Stimulated activated CD8-positive, alpha-beta memory T cell treated with anti-CD3 and anti-CD28 coated beads, Interleukin-4, amount 100 ng/mL, for 24 hours (primary cell): ENCODE data around the gene RNF144B.
"Not testable (repeated sequence)": the region's sequence is repeated elsewhere in the genome, so short reads cannot be mapped to it uniquely, and the experiment has no call there.

Experiments
- DNase-seq: peaks from one replicate; pipeline ENCODE4 v3.0.0-alpha.2; 2020; ENCODE audit warnings: low read depth

RNF144B gene

GRCh38 chr6:18445228-18445627, 58.1 kb downstream of the RNF144B start:
- no peak for DNase-seq

DNA sequence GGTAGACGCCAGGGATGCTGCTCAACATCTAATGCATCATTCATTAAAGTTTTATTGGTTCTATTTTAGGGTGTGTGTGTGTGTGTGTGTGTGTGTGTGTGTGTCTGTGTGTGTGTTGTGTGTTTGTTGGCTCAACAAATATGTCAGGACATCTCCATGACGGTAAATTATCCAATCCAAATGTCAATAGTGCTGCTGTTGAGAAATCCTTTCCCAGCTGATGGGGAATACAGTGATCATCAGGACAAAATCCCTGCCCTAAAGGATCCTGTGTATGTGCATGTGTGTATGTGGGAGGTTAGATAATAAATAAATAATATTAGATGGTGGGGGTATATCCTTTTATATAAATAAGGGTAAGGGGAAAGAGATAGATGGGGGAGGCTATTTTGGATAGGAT, 59.6 kb downstream of the RNF144B start:
- no peak for DNase-seq

DNA sequence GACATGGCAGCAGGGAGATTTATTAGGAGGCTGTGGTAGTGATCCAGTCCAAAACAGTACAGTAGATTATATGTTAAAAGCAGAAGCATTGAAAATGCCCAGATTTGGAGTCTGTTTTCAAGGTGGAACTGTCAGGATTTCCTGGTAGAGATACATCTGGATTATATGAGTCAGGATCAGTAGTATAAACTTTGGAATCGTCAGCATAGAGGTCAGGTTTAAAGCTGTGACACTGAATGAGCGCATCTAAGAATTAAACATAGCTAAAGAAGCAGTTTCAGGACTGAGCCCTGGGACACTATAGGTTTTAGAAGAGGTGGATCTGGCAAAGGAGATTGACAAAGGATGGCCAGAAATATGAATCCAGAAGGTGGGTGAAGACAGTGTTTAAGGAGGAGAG, 60.4 kb downstream of the RNF144B start:
- DNase-seq: no peak

- no peak for DNase-seq
Measured at GRCh38 chr6:18451756-18452155, 64.6 kb downstream of the RNF144B start.

GRCh38 chr6:18454446-18454845, 67.3 kb downstream of the RNF144B start:
- no peak for DNase-seq

GRCh38 chr6:18457065-18457737, 70.1 kb downstream of the RNF144B start:
- DNase-seq: no peak

GRCh38 chr6:18458086-18458485, 70.9 kb downstream of the RNF144B start:
- DNase-seq: not testable (repeated sequence)

- DNase-seq: no peak
Measured at GRCh38 chr6:18463429-18463828, 76.3 kb downstream of the RNF144B start.

DNA sequence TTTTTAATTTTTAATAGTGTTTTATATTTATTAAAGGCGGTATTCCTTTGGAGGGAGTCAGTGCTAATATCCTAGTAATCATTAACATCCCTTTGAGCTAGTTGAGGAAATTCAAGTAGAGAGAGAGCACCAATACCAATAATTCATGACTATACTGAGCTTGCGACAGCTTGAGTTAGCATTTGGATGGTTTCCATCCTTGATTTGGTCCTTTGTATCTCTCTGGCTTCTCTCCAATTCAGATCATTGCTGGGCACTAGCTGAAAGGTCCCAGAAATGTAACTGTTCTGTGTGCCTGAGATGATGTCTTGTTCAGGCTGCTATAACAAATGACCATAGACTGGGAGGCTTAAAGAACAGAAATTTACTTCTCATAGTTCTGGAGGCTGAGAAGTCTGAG, 77.0 kb downstream of the RNF144B start:
- no peak for DNase-seq

GRCh38 chr6:18465410-18466154, 78.4 kb downstream of the RNF144B start:
- DNase-seq: no peak

DNA sequence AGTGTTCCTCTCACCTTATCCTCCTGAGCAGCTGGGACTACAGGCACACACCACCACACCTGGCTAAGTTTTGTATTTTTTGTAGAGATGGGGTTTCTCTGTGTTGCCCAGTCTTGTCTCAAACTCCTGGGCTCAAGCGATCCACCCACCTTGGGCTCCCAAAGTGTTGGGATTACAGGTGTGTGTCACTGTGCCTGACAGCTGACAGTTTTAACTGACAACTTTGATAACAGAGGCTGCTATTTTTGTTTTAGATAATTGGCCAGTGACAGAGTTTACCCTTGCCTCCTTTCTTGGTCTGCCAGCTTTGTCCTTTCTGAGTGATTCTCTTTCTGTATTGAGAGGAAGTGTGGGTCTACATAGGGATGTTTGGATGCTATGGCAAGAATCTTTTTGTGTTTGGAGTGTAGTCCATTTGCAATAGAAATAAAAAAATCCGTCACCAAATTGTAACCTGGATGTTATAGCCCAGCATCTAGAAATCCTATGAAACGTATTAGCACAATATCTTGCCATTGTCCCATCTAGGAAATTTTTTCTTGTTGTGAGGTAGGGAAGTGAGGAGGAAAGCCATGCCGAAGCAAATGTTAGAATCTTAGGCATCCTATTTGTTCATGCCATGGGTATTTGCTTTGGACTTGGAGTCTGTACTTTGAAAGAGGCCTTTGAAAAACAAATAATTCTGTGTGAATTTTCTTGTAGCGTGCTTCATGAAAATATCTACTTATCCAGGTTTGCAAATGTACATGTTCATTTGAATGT, 80.8 kb downstream of the RNF144B start:
- no peak for DNase-seq

DNA sequence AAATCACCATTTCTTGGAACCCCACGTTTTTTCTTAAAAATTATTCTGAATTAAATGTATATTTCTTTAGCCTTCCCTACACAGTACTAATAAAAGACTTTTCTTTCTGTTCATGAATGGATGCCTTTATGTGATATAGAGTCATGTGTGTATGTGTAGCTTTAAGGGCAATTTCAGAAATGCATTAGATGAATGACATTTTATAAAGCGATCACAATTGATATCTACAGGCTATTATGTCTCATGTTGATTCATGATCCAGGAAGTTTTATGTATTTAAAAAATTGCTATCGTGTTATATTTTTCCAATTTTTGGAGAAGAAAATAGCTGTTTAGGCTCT, 81.3 kb downstream of the RNF144B start:
- no peak for DNase-seq

DNA sequence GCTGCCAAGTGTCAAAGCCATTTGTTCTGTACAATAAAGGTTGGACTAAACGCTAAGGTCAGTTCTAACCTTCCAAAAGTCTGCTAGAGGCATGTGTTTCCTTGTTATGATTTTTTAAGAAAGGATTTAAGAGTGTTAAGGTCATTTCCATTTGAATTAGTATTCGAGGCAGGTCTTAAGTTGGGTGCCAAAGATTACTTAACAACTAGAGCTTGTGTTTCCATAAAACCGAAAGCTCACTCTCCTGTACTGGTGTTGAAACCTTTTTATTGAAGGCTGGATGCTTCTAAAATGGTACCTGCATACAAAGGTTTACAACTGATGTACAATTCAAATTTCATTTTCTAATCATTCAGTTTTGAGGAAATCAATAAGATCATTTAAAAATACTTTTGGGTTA, 82.4 kb downstream of the RNF144B start:
- no peak for DNase-seq

GRCh38 chr6:18471232-18471964, 84.2 kb downstream of the RNF144B start:
- no peak for DNase-seq

GRCh38 chr6:18472941-18473340, 85.8 kb downstream of the RNF144B start:
- DNase-seq: no peak

GRCh38 chr6:18473755-18474154, 86.6 kb downstream of the RNF144B start:
- DNase-seq: no peak

DNA sequence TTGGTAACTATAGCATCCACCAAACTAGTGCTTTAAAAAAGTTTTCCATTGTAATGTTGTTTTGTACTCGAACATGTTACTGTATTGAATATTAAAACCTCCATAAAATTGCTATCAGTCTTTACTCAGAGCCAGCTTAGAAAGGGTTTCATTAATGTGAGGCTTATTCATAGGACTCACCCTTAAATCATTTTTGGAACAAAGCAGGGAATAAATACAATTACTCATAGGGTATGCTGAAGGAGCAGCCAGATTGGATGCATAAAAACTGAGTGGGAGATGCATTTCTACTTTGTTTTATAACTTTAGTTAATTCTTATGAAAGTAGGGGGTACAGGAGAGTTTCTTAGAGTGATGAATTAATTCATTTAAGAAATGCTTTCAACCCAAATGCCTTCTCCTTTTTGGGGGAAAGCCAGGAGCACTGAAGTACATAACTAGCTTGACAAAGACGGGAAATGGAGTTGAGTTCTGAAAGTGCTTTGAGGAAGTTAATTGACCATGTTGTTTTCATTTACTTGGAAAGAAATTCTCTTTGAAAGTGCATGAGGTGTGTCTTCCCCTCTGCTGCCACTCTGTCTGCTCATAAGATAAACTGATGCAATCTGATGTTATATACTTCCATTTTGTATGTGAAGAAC, 90.3 kb downstream of the RNF144B start:
- DNase-seq: no peak

DNA sequence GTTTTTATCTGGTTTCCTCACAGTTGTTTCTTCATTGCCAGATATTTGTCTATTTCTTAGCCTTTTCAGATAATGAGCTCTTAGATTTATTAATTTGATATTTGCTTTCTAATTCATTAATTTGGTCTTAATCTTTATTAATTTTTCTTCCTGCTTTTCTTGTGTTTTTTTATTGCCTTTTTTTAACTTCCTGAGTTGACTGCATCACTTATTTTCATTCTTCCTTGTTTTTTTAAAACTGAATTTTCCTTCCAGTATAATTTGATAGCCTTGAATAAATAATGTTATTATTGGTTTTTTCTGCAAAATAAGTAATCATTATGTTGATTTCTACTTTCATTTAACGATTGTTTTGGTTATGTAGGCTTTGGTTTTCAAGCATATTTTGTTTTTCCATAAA, 91.5 kb downstream of the RNF144B start:
- DNase-seq: no peak

- DNase-seq: no peak
Measured at GRCh38 chr6:18481870-18482269, 94.7 kb downstream of the RNF144B start.

DNA sequence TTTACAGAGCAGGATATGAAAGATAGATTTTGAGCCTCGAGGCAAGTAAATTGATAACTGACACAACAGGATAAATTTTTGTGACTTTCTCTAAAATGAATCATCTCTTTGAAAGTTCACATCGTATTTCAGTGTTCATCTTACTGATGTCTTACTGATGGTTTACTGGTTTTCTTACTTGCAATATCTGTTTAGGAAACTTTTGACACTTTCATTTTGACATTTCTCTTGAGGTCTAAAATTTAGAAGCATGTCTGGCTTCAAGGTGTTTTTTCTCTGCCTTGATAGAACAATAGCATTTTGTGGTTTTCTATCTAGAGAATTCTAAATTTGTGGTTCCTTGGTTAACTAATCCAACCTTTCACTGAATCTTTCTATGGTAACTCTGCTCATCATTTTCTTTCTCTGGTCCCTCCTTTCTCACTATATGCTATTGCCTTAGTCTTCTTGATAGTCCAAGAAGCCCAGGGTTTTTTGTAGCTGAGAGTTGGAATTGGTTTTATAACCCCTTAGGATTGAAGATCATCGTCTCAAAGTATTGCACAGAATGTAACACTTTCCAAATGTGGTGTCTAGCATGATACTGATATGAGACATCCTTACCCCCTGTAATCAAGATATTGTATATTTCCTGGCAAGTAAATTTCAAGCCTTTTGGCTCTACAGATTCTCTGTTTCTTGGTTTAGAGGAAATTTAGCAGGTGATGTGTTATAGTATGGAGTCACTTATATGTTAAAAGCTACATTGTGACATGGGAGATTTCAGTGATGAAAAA, 98.7 kb downstream of the RNF144B start:
- no peak for DNase-seq

DNA sequence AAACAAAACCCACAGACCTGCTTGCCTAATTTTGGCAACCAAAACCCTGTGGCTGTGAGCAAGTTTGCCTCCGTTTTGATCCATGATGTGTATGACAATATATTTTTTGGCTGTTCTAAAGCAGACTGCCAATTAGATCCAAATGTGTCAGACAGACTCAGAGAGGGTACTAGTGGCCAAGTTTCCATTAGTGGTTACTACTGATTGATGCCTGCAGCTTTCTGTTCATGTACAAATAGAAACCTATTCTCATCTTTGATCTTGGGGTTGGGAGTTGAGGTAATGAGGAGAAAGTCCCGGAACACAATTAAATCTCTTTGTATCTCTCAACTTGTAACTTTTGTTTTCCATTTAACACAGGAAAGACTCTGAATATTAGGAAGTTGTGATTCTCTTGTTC, 100.9 kb downstream of the RNF144B start:
- no peak for DNase-seq
